A673 (cell line): ENCODE data around the gene CGREF1.

Source experiments
- CTCF ChIP-seq: fragments of 300-800, 200-600 bp; sonication (generic); conservative IDR thresholded peaks from 2 replicates; pipeline ENCODE4 v1.5.1; 2017; ENCODE audit warnings: low read depth, mild to moderate bottlenecking, antibody characterized with exemption, low read length, moderate library complexity, mixed read lengths
- EZH2 ChIP-seq: fragments of 200-600 bp; sonication (generic); IDR thresholded peaks from 2 replicates; pipeline ENCODE4 v1.6.1; 2017; ENCODE audit warnings: borderline replicate concordance, low read depth, mild to moderate bottlenecking, mixed read lengths, antibody characterized with exemption, low read length; ENCODE audit not compliant: poor library complexity, severe bottlenecking

GRCh38 chr2:27102329-27102728 lies 16.6 kb downstream of the CGREF1 start:
- TF ChIP-seq CTCF (no peak), EZH2 (no peak)
